ENCODE data around the gene RALB.

RALB gene

DNA sequence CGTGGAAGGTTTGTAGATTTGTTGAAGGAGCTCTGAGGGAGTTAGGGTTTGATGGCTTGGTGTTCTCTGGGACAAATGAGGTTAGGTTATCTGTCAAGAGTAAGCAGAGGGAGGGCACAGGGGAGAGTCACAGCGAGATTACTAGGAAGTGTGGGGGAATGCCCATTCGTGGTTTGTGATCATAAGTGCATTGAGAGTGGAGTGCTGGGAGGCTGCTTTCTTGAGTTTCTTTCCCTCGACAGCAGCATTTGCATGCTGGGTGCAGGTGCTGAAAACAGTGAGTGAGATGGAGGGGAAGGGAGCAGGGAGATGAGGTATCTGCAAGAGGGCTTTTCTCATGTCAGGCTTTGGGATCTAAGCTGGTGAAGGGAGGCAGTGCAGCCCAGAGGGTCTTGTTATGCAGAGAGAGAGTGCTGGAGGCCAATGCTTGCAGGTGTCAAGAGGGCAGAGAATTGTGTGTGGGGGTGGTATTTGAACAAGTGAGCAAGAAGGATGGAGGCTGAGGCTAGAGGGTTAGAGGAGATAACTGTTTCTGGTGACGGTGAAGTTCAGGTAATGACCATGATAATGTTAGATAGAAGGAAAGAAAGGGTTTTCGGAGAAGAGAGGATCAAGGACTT is 8.8 kb downstream of the RALB start:
- no peaks in the 10 kb centered on the region for H3F3A ChIP-seq (ENCODE audit: control insufficient read depth, insufficient read depth)
- H3K4me2 ChIP-seq (ENCODE audit: low read length), result peak overlapping the region; percentile 13; the same call in 1 of the 2 replicates
- no peak overlapping the region for H3K4me3 ChIP-seq (ENCODE audit: low read length)
- H3K27ac ChIP-seq (ENCODE audit: low read depth, low read length), result no peak overlapping the region
- peaks cover 2% of the 10 kb centered on the region; the same call in 1 of the 2 replicates for H3K79me2 ChIP-seq (ENCODE audit: control insufficient read depth, low read length)
- H3K9me3 ChIP-seq (ENCODE audit: control insufficient read depth, insufficient read depth, low read length), result no peaks in the 10 kb centered on the region
- H3K36me3 ChIP-seq (ENCODE audit: control insufficient read depth, low read length), result no peaks in the 10 kb centered on the region
- no peaks in the 10 kb centered on the region for H3K27me3 ChIP-seq (ENCODE audit: control insufficient read depth, low read length)
- no peak for TF ChIP-seq EZH2phosphoT487 (IDR thresholded peaks at IDR 0.05; ENCODE audit: borderline replicate concordance, low read length)
- TF ChIP-seq, protein P1, sequence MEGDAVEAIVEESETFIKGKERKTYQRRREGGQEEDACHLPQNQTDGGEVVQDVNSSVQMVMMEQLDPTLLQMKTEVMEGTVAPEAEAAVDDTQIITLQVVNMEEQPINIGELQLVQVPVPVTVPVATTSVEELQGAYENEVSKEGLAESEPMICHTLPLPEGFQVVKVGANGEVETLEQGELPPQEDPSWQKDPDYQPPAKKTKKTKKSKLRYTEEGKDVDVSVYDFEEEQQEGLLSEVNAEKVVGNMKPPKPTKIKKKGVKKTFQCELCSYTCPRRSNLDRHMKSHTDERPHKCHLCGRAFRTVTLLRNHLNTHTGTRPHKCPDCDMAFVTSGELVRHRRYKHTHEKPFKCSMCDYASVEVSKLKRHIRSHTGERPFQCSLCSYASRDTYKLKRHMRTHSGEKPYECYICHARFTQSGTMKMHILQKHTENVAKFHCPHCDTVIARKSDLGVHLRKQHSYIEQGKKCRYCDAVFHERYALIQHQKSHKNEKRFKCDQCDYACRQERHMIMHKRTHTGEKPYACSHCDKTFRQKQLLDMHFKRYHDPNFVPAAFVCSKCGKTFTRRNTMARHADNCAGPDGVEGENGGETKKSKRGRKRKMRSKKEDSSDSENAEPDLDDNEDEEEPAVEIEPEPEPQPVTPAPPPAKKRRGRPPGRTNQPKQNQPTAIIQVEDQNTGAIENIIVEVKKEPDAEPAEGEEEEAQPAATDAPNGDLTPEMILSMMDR (IDR thresholded peaks at IDR 0.05; ENCODE audit: low read depth, low read length, poor library complexity, severe bottlenecking), result no peak
- H3K4me1 ChIP-seq (ENCODE audit: control insufficient read depth, low read length), result peaks cover 26% of the 10 kb centered on the region
- 0 out of 2 replicates have a peak, but pooled peaks cover 5% of the 10 kb centered on the region for H4K20me1 ChIP-seq (ENCODE audit: control insufficient read depth, insufficient read depth, low read depth, low read length)
- no peaks in the 10 kb centered on the region for H3K9me2 ChIP-seq (replicated peaks; ENCODE audit: control insufficient read depth, low read length)

DNA sequence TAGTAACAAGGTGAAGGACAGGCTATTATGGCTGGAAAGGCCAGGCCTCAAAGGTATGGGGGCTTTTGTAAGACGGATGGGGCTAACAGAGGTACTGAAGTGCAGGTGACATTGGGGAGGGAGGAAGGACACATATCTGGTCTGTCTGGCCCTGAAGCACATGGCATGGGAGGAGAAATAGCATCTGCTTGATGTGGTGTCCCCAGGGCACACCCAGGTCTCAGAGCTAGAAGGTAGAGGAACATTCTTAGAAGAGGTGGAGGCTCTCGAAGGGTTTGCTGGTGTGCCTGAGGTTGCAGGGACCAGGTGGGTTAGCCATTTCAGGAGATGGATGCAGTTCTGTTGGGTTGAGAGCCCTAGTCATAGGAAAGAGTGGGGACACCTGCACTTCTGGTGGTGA is 9.5 kb downstream of the RALB start:
- Histone ChIP-seq H3K4me2 (ENCODE audit: low read length) (no peak overlapping the region), H3K9me3 (ENCODE audit: control insufficient read depth, insufficient read depth, low read length) (no peaks in the 10 kb centered on the region), H3K79me2 (ENCODE audit: control insufficient read depth, low read length) (peaks cover 2% of the 10 kb centered on the region; the same call in 1 of the 2 replicates), H3F3A (ENCODE audit: control insufficient read depth, insufficient read depth) (no peaks in the 10 kb centered on the region), H3K27ac (ENCODE audit: low read depth, low read length) (no peak overlapping the region), H3K27me3 (ENCODE audit: control insufficient read depth, low read length) (no peaks in the 10 kb centered on the region), H3K4me1 (ENCODE audit: control insufficient read depth, low read length) (peaks cover 21% of the 10 kb centered on the region), H3K36me3 (ENCODE audit: control insufficient read depth, low read length) (no peaks in the 10 kb centered on the region), H3K9me2 (replicated peaks; ENCODE audit: control insufficient read depth, low read length) (no peaks in the 10 kb centered on the region), H4K20me1 (ENCODE audit: control insufficient read depth, insufficient read depth, low read depth, low read length) (0 out of 2 replicates have a peak, but pooled peaks cover 5% of the 10 kb centered on the region), H3K4me3 (ENCODE audit: low read length) (no peak overlapping the region)
- TF ChIP-seq, protein P1 (IDR thresholded peaks at IDR 0.05; ENCODE audit: low read depth, low read length, poor library complexity, severe bottlenecking), result no peak
- no peak for TF ChIP-seq EZH2phosphoT487 (IDR thresholded peaks at IDR 0.05; ENCODE audit: borderline replicate concordance, low read length)

DNA sequence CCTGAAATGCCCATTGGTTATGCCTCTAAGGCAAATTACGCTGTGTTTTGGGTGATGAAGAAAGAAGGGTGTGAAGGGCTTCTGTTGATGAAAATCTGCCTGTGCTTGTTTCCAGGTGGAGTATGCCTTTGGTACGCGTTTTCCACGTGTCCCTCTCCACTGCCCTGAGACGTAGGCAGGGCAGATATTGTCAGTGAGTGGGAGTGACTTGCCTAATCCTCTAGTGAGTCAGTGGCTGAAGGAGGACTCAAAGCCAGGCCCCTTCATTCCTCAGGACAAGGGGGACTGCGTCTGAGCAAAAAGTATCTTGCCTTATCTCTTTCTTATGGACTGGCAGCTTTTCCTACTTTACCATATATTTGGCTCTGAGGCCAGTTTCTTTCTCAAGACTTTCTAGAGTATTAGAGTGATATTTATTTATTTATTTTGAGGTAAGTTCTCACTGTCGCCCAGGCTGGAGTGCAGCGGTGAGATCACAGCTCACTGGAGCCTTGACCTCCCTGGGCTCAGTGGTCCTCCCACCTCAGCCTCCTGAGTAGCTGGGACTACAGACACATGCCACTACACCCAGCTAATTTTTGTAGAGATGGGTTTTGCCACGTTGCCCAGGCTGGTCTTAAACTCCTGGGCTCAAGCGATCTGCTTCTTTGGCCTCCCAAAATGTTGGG is 10.2 kb downstream of the RALB start:
- Histone ChIP-seq H3K4me2 (ENCODE audit: low read length) (no peak overlapping the region), H3F3A (ENCODE audit: control insufficient read depth, insufficient read depth) (no peaks in the 10 kb centered on the region), H3K4me3 (ENCODE audit: low read length) (no peak overlapping the region), H3K4me1 (ENCODE audit: control insufficient read depth, low read length) (peaks cover 13% of the 10 kb centered on the region), H3K27me3 (ENCODE audit: control insufficient read depth, low read length) (no peaks in the 10 kb centered on the region), H3K27ac (ENCODE audit: low read depth, low read length) (no peak overlapping the region), H3K79me2 (ENCODE audit: control insufficient read depth, low read length) (peaks cover 2% of the 10 kb centered on the region; the same call in 1 of the 2 replicates), H4K20me1 (ENCODE audit: control insufficient read depth, insufficient read depth, low read depth, low read length) (0 out of 2 replicates have a peak, but pooled peaks cover 5% of the 10 kb centered on the region), H3K36me3 (ENCODE audit: control insufficient read depth, low read length) (no peaks in the 10 kb centered on the region), H3K9me2 (replicated peaks; ENCODE audit: control insufficient read depth, low read length) (no peaks in the 10 kb centered on the region), H3K9me3 (ENCODE audit: control insufficient read depth, insufficient read depth, low read length) (no peaks in the 10 kb centered on the region)
- TF ChIP-seq, protein P1 (IDR thresholded peaks at IDR 0.05; ENCODE audit: low read depth, low read length, poor library complexity, severe bottlenecking), result no peak
- no peak for TF ChIP-seq EZH2phosphoT487 (IDR thresholded peaks at IDR 0.05; ENCODE audit: borderline replicate concordance, low read length)
